Ovary (tissue), 3 donors: ENCODE measurements around the gene OPRD1.
"Not testable (repeated sequence)": the region's sequence is repeated elsewhere in the genome, so short reads cannot be mapped to it uniquely, and the experiment has no call there.

Experiments used
- CTCF ChIP-seq, 3 donors: fragments of 450-650 bp in 2 of 3; fragments of 200-600 bp in 1 of 3; IDR thresholded peaks; one replicate each; pipeline versions ENCODE4 v1.5.1 to v1.8.0; 2016 to 2022; ENCODE audit warnings: antibody characterized with exemption in 3 of 3, mild to moderate bottlenecking in 1 of 3
- POLR2A ChIP-seq: fragments of 450-650 bp; IDR thresholded peaks from one replicate; pipeline ENCODE4 v1.6.1; 2017; ENCODE audit warnings: antibody characterized with exemption, mild to moderate bottlenecking, moderate library complexity
- donor health status: DM: no; HTN: no; CAD: no.

- not testable (repeated sequence) for TF ChIP-seq CTCF (IDR thresholded peaks at IDR 0.05); POLR2A
These were observed 40.0 kb upstream of the OPRD1 start for GRCh38 chr1:28771921-28772320.
